Gastroesophageal sphincter (tissue), 4 donors: ENCODE data around the gene XRRA1. TPM values are rescaled to one million over a fixed set of nuclear protein-coding genes. Genes with fewer than 3 reads are reported as not detected.

ENCODE experiments used
- ATAC-seq: fragments of 150-250 bp; one replicate; pipeline ENCODE4 v1.9.1; 2016; ENCODE audit warnings: mild to moderate bottlenecking, moderate library complexity
- H3K27ac ChIP-seq, 4 donors: fragments of 200-600 bp; sonication (generic) in 3 of 4; 1 replicate in 3 of 4; 2 replicates in 1 of 4; pipeline ENCODE4 v1.5.1; 2016 to 2019
- H3K27me3 ChIP-seq: fragments of 200-600 bp; sonication (generic); one replicate; pipeline ENCODE4 v1.5.1; 2019
- H3K36me3 ChIP-seq, 2 donors: fragments of 200-600 bp; sonication (generic); one replicate each; pipeline ENCODE4 v1.5.1; 2019; ENCODE audit warnings: control low read depth in 1 of 2
- H3K4me1 ChIP-seq, 3 donors: fragments of 200-600 bp; sonication (generic); 1 replicate in 2 of 3; 2 replicates in 1 of 3; pipeline ENCODE4 v1.5.1; 2016 to 2019; ENCODE audit warnings: control low read depth in 2 of 3
- H3K4me3 ChIP-seq, 2 donors: fragments of 200-600 bp; sonication (generic); one replicate each; pipeline ENCODE4 v1.5.1; 2019; ENCODE audit warnings: mild to moderate bottlenecking in 1 of 2, moderate library complexity in 1 of 2
- H3K9me3 ChIP-seq, 3 donors: fragments of 200-600 bp; sonication (generic); one replicate each; pipeline ENCODE4 v1.5.1; 2017 to 2019; ENCODE audit warnings: control low read depth in 2 of 3
- CTCF ChIP-seq, 4 experiments: fragments of 200-600 bp in 2 of 4; fragments of 450-650 bp in 2 of 4; sonication (generic) in 1 of 4; IDR thresholded peaks; one replicate each; pipeline ENCODE4 v1.5.1; 2017 to 2019; ENCODE audit warnings: antibody characterized with exemption in 4 of 4, mild to moderate bottlenecking in 2 of 4, moderate library complexity in 2 of 4
- EP300 ChIP-seq: sonication (generic); formaldehyde crosslinking; IDR thresholded peaks from one replicate; pipeline ENCODE4 v1.6.1; 2017; ENCODE audit warnings: antibody characterized with exemption, mild to moderate bottlenecking
- POLR2A ChIP-seq, 2 donors: fragments of 450-650 bp; IDR thresholded peaks; one replicate each; pipeline ENCODE4 v1.6.1; 2017; ENCODE audit warnings: antibody characterized with exemption in 2 of 2, mild to moderate bottlenecking in 2 of 2, moderate library complexity in 1 of 2
- POLR2AphosphoS5 ChIP-seq: sonication (generic); formaldehyde crosslinking; IDR thresholded peaks from one replicate; pipeline ENCODE4 v1.6.1; 2017; ENCODE audit warnings: antibody characterized with exemption
- WGBS, 2 donors: methylation state at CpG; one replicate each; pipeline ENCODE4 v1.1.5; 2018; ENCODE audit warnings: low coverage in 1 of 2; 5-methylcytosine and 5-hydroxymethylcytosine counted together
- total RNA-seq, 4 donors: library from RNA; depleted of rRNA; stranded (reverse); fragments of >200 nt; gene quantifications; one replicate each; pipeline ENCODE4 v1.1.0, GENCODE V29; 2016

The XRRA1 gene
- total RNA-seq, 4 donors from 2014 or later, result 9.6 to 33.0 (median 12.6) TPM

GRCh38 chr11:74926304-74927030, 22.4 kb downstream of the XRRA1 start:
- no peaks in the 10 kb centered on the region for H3K4me1 ChIP-seq
- no peak overlapping the region for H3K4me3 ChIP-seq
- H3K9me3 ChIP-seq, result no peaks in the 10 kb centered on the region
- no peak overlapping the region for H3K27ac ChIP-seq
- 90 to 94% methylated on average over 8 of the region's 8 CpGs for WGBS, 2 donors
- H3K27me3 ChIP-seq, result no peaks in the 10 kb centered on the region
- TF ChIP-seq POLR2A (IDR thresholded peaks at IDR 0.05), result no peak
- TF ChIP-seq CTCF (IDR thresholded peaks at IDR 0.05), result no peak
- TF ChIP-seq POLR2AphosphoS5, result no peak
- TF ChIP-seq EP300, result no peak
- peaks cover 0 to 51% of the 10 kb centered on the region in 2 donors for H3K36me3 ChIP-seq
- ATAC-seq, result no peak

GRCh38 chr11:74925281-74925680, 23.6 kb downstream of the XRRA1 start:
- Histone ChIP-seq H3K4me3 (no peak overlapping the region), H3K9me3 (no peaks in the 10 kb centered on the region), H3K27me3 (no peaks in the 10 kb centered on the region), H3K4me1 (no peaks in the 10 kb centered on the region), H3K36me3 (peaks cover 0 to 53% of the 10 kb centered on the region in 2 donors), H3K27ac (no peak overlapping the region)
- ATAC-seq, result no peak
- WGBS, 2 donors, result 81 to 82% methylated on average over 3 to 4 of the region's 4 CpGs
- TF ChIP-seq CTCF (IDR thresholded peaks at IDR 0.05) (no peak), POLR2AphosphoS5 (no peak), EP300 (no peak), POLR2A (IDR thresholded peaks at IDR 0.05) (no peak)

GRCh38 chr11:74923125-74923524, 25.8 kb downstream of the XRRA1 start:
- no peaks in the 10 kb centered on the region for H3K9me3 ChIP-seq
- ATAC-seq, result no peak
- H3K36me3 ChIP-seq, result peaks cover 0 to 63% of the 10 kb centered on the region in 2 donors
- no peak overlapping the region for H3K27ac ChIP-seq
- H3K27me3 ChIP-seq, result no peaks in the 10 kb centered on the region
- H3K4me1 ChIP-seq, result no peaks in the 10 kb centered on the region
- TF ChIP-seq EP300 (no peak), POLR2AphosphoS5 (no peak), POLR2A (IDR thresholded peaks at IDR 0.05) (no peak), CTCF (IDR thresholded peaks at IDR 0.05) (no peak)
- H3K4me3 ChIP-seq, result no peak overlapping the region

- H3K27me3 ChIP-seq, result no peaks in the 10 kb centered on the region
- no peak overlapping the region for H3K27ac ChIP-seq
- WGBS, 2 donors, result 62 to 75% methylated on average over 3 of the region's 4 CpGs
- TF ChIP-seq CTCF (IDR thresholded peaks at IDR 0.05) (no peak), EP300 (no peak)
- ATAC-seq, result no peak
- no peaks in the 10 kb centered on the region for H3K4me1 ChIP-seq
- H3K36me3 ChIP-seq, result peaks cover 0 to 88% of the 10 kb centered on the region in 2 donors
- H3K4me3 ChIP-seq, result no peak overlapping the region
- H3K9me3 ChIP-seq, result no peaks in the 10 kb centered on the region
Measured at GRCh38 chr11:74909812-74910211, 39.1 kb downstream of the XRRA1 start.

GRCh38 chr11:74909385-74909784, 39.5 kb downstream of the XRRA1 start:
- H3K4me1 ChIP-seq, result no peaks in the 10 kb centered on the region
- peaks cover 0 to 86% of the 10 kb centered on the region in 2 donors for H3K36me3 ChIP-seq
- no peak for ATAC-seq
- 31 to 72% methylated on average over 4 of the region's 4 CpGs for WGBS, 2 donors
- no peak overlapping the region for H3K4me3 ChIP-seq
- H3K27me3 ChIP-seq, result no peaks in the 10 kb centered on the region
- no peaks in the 10 kb centered on the region for H3K9me3 ChIP-seq
- H3K27ac ChIP-seq, result no peak overlapping the region
- TF ChIP-seq POLR2AphosphoS5, result no peak
- no peak for TF ChIP-seq CTCF (IDR thresholded peaks at IDR 0.05)
- TF ChIP-seq EP300, result no peak
- TF ChIP-seq POLR2A (IDR thresholded peaks at IDR 0.05), result no peak
